Measurements from ENCODE around the gene YBX1. TPM values are rescaled to one million over a fixed set of nuclear protein-coding genes. Genes with fewer than 3 reads are reported as not detected.

Gene YBX1
- total and polyA plus RNA-seq, 2 donors (not counting 1 experiment from before 2014, with no cell fraction given) = 164 to 345 TPM

GRCh38 chr1:42669936-42670335, 12.3 kb upstream of the YBX1 start:
- H2AFZ ChIP-seq (ENCODE audit: insufficient read depth, low read depth, low read length, poor library complexity, severe bottlenecking) = no peak overlapping the region
- H4K20me1 ChIP-seq (ENCODE audit: control insufficient read depth, insufficient read depth, low read length, poor library complexity, severe bottlenecking) = no peaks in the 10 kb centered on the region
- no peak overlapping the region for H3K4me3 ChIP-seq (ENCODE audit: control extremely low read depth in 1 of 5, extremely low read depth in 1 of 5, insufficient read depth in 1 of 5, low read depth in 2 of 5, low read length in 4 of 5)
- no peaks in the 10 kb centered on the region for H3K79me2 ChIP-seq (ENCODE audit: control insufficient read depth, insufficient read depth, low read length)
- no peak for ATAC-seq (ENCODE audit: low read depth)
- Mint-ChIP-seq H3K4me1 (no peaks in the 10 kb centered on the region), H3K9me3 (ENCODE audit: insufficient read depth) (no peaks in the 10 kb centered on the region), H3K27ac (no peak overlapping the region), H3K4me3 (no peak overlapping the region), H3K27me3 (no peaks in the 10 kb centered on the region)
- no peak overlapping the region for H3K9ac ChIP-seq (ENCODE audit: low read length)
- no peak for DNase-seq
- no peak overlapping the region for H3K4me2 ChIP-seq (replicated peaks; ENCODE audit: low read depth, low read length, poor library complexity, severe bottlenecking)
- H3K4me1 ChIP-seq (ENCODE audit: control insufficient read depth in 2 of 2, insufficient read depth in 2 of 2, low read length in 2 of 2) = no peaks in the 10 kb centered on the region
- H3K9me3 ChIP-seq (ENCODE audit: control extremely low read depth in 1 of 3, control insufficient read depth in 2 of 3, insufficient read depth in 1 of 3, low read length in 2 of 3) = no peaks in the 10 kb centered on the region
- WGBS (ENCODE audit: insufficient coverage) = 96% methylated on average over 2 of the region's 3 CpGs
- no peak overlapping the region for H3K27ac ChIP-seq (ENCODE audit: low read length in 2 of 2)
- ChIA-PET CTCF (no interaction called here), POLR2A (no interaction called here)
- no peaks in the 10 kb centered on the region for H3K27me3 ChIP-seq (replicated peaks in 1 of 4; ENCODE audit: control extremely low read depth in 1 of 4, control insufficient read depth in 3 of 4, insufficient read depth in 4 of 4, low read length in 3 of 4)
- intact Hi-C loops (cut with micrococcal nuclease) = no loop called here
- TF ChIP-seq, protein P1, sequence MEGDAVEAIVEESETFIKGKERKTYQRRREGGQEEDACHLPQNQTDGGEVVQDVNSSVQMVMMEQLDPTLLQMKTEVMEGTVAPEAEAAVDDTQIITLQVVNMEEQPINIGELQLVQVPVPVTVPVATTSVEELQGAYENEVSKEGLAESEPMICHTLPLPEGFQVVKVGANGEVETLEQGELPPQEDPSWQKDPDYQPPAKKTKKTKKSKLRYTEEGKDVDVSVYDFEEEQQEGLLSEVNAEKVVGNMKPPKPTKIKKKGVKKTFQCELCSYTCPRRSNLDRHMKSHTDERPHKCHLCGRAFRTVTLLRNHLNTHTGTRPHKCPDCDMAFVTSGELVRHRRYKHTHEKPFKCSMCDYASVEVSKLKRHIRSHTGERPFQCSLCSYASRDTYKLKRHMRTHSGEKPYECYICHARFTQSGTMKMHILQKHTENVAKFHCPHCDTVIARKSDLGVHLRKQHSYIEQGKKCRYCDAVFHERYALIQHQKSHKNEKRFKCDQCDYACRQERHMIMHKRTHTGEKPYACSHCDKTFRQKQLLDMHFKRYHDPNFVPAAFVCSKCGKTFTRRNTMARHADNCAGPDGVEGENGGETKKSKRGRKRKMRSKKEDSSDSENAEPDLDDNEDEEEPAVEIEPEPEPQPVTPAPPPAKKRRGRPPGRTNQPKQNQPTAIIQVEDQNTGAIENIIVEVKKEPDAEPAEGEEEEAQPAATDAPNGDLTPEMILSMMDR (IDR thresholded peaks at IDR 0.05) = no peak
- TF ChIP-seq EZH2 (IDR thresholded peaks at IDR 0.05; ENCODE audit: borderline replicate concordance, insufficient read depth, low read depth, low read length, poor library complexity, severe bottlenecking) = no peak
- H3K36me3 ChIP-seq (replicated peaks in 1 of 2; ENCODE audit: control extremely low read depth in 1 of 2, control insufficient read depth in 1 of 2, extremely low read depth in 1 of 2, insufficient read depth in 2 of 2, low read length in 1 of 2) = peaks cover 3 to 45% of the 10 kb centered on the region in 2 experiments

DNA sequence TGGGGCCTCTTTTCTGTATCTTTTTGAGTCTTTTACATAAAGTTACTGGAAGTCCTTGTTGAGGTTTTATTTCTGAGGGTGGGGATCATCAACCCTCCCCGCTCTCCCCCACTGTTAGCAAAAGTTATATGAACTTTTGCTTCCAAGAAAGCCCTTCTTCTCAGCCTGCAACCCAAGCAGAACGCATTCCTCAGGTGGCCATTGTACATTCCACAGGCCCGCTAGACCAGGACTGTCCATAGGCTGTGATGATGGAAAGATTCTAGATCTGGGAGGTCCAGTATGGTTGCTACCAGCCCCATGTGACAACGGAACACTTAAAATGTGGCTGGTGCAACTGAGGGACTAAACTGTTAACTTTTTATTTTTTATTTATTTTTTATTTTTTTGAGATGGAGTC, 11.8 kb upstream of the YBX1 start:
- Histone ChIP-seq H3K4me3 (ENCODE audit: control extremely low read depth in 1 of 5, extremely low read depth in 1 of 5, insufficient read depth in 1 of 5, low read depth in 2 of 5, low read length in 4 of 5) (no peak overlapping the region), H2AFZ (ENCODE audit: insufficient read depth, low read depth, low read length, poor library complexity, severe bottlenecking) (no peak overlapping the region), H3K79me2 (ENCODE audit: control insufficient read depth, insufficient read depth, low read length) (no peaks in the 10 kb centered on the region), H3K27me3 (replicated peaks in 1 of 4; ENCODE audit: control extremely low read depth in 1 of 4, control insufficient read depth in 3 of 4, insufficient read depth in 4 of 4, low read length in 3 of 4) (no peaks in the 10 kb centered on the region), H4K20me1 (ENCODE audit: control insufficient read depth, insufficient read depth, low read length, poor library complexity, severe bottlenecking) (no peaks in the 10 kb centered on the region), H3K9me3 (ENCODE audit: control extremely low read depth in 1 of 3, control insufficient read depth in 2 of 3, insufficient read depth in 1 of 3, low read length in 2 of 3) (no peaks in the 10 kb centered on the region), H3K9ac (ENCODE audit: low read length) (no peak overlapping the region), H3K36me3 (replicated peaks in 1 of 2; ENCODE audit: control extremely low read depth in 1 of 2, control insufficient read depth in 1 of 2, extremely low read depth in 1 of 2, insufficient read depth in 2 of 2, low read length in 1 of 2) (peaks cover 3 to 47% of the 10 kb centered on the region in 2 experiments), H3K27ac (ENCODE audit: low read length in 2 of 2) (no peak overlapping the region), H3K4me1 (ENCODE audit: control insufficient read depth in 2 of 2, insufficient read depth in 2 of 2, low read length in 2 of 2) (no peaks in the 10 kb centered on the region), H3K4me2 (replicated peaks; ENCODE audit: low read depth, low read length, poor library complexity, severe bottlenecking) (no peak overlapping the region)
- Mint-ChIP-seq H3K9me3 (ENCODE audit: insufficient read depth) (no peaks in the 10 kb centered on the region), H3K4me3 (no peak overlapping the region), H3K27ac (no peak overlapping the region), H3K27me3 (no peaks in the 10 kb centered on the region), H3K4me1 (no peaks in the 10 kb centered on the region)
- ATAC-seq (ENCODE audit: low read depth) = no peak
- WGBS (ENCODE audit: insufficient coverage) = no CpG with 5 or more reads among the region's 4 CpGs
- intact Hi-C loops (cut with micrococcal nuclease) = no loop called here
- no peak for DNase-seq
- TF ChIP-seq EZH2 (IDR thresholded peaks at IDR 0.05; ENCODE audit: borderline replicate concordance, insufficient read depth, low read depth, low read length, poor library complexity, severe bottlenecking) = no peak
- TF ChIP-seq, protein P1 (IDR thresholded peaks at IDR 0.05) = no peak
- POLR2A ChIA-PET = no interaction called here
- CTCF ChIA-PET = no interaction called here

Measured in B cell (primary cell).